Neural progenitor cell (in vitro differentiated cells): Measurements from ENCODE around the gene TSPAN4.

ENCODE experiments used
- EZH2 ChIP-seq: fragments of 200-600 bp; sonication (generic); IDR thresholded peaks from 2 replicates; pipeline ENCODE4 v1.6.1; 2017; ENCODE audit warnings: antibody characterized with exemption, mild to moderate bottlenecking, moderate library complexity
- EZH2phosphoT487 ChIP-seq: fragments of 200-600 bp; sonication (generic); IDR thresholded peaks from 2 replicates; pipeline ENCODE4 v1.6.1; 2017; ENCODE audit warnings: antibody characterized with exemption
- TF ChIP-seq, protein P1 (sequence below): fragments of 200-600 bp; sonication (generic); IDR thresholded peaks from 2 replicates; pipeline ENCODE4 v1.5.1; 2017; ENCODE audit warnings: antibody characterized with exemption, mild to moderate bottlenecking

DNA sequence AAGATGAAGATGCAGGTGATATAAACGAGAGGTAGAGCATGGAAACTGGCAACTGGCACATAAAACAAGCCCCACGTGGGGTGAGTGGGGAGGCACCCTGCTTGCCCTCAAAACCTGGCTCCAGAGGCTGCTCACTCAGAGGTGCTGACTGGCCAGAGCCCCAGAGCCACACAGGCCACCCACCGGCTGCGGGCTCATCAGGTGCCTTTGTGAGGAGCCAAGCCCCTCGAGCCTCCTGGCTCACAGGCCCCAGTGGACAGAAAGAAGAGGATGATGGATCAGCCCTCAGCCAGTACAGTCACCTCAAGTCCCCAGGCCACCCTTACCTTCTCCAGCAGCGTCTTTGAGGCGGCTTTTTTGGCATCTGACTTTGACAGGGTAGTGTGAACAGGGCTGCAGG lies 61.7 kb downstream of the TSPAN4 start:
- TF ChIP-seq, protein P1, sequence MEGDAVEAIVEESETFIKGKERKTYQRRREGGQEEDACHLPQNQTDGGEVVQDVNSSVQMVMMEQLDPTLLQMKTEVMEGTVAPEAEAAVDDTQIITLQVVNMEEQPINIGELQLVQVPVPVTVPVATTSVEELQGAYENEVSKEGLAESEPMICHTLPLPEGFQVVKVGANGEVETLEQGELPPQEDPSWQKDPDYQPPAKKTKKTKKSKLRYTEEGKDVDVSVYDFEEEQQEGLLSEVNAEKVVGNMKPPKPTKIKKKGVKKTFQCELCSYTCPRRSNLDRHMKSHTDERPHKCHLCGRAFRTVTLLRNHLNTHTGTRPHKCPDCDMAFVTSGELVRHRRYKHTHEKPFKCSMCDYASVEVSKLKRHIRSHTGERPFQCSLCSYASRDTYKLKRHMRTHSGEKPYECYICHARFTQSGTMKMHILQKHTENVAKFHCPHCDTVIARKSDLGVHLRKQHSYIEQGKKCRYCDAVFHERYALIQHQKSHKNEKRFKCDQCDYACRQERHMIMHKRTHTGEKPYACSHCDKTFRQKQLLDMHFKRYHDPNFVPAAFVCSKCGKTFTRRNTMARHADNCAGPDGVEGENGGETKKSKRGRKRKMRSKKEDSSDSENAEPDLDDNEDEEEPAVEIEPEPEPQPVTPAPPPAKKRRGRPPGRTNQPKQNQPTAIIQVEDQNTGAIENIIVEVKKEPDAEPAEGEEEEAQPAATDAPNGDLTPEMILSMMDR, result no peak
- TF ChIP-seq EZH2 (no peak), EZH2phosphoT487 (no peak)
